BLaER1 treated with 17β-estradiol and CSF1 and Interleukin-3, amounts not matched to agents 10 nM and 100 nM (cell line): ENCODE results near the gene NOXA1.

ENCODE experiments used
- H3K27ac ChIP-seq, 11 experiments: shearing (Covaris generic); formaldehyde crosslinking; 2 replicates each; pipeline ENCODE4 v1.8.1; 2022
- H3K27me3 ChIP-seq, 11 experiments: shearing (Covaris generic); formaldehyde crosslinking; 2 replicates each; pipeline ENCODE4 v1.8.1; 2022
- H3K36me3 ChIP-seq, 11 experiments: shearing (Covaris generic); formaldehyde crosslinking; 2 replicates each; pipeline ENCODE4 v1.8.1; 2022
- H3K4me1 ChIP-seq, 10 experiments: shearing (Covaris generic); formaldehyde crosslinking; 2 replicates each; pipeline ENCODE4 v1.8.1; 2022
- H3K4me2 ChIP-seq, 11 experiments: shearing (Covaris generic); formaldehyde crosslinking; 2 replicates each; pipeline ENCODE4 v1.8.1; 2022
- H3K4me3 ChIP-seq, 10 experiments: shearing (Covaris generic); formaldehyde crosslinking; 2 replicates each; pipeline ENCODE4 v1.8.1; 2022
- H3K9ac ChIP-seq, 11 experiments: shearing (Covaris generic); formaldehyde crosslinking; 2 replicates each; pipeline ENCODE4 v1.8.1; 2022
- H3K9me3 ChIP-seq, 11 experiments: shearing (Covaris generic); formaldehyde crosslinking; replicated peaks in 1 of 11; 2 replicates each; pipeline ENCODE4 v1.8.1; 2022
- H4K20me1 ChIP-seq, 11 experiments: shearing (Covaris generic); formaldehyde crosslinking; 2 replicates each; pipeline ENCODE4 v1.8.1; 2022
- Cebpa-rat ChIP-seq, 11 experiments: shearing (Covaris generic); IDR thresholded peaks; 2 replicates each; pipeline ENCODE4 v1.8.1; 2022

NOXA1 gene

DNA sequence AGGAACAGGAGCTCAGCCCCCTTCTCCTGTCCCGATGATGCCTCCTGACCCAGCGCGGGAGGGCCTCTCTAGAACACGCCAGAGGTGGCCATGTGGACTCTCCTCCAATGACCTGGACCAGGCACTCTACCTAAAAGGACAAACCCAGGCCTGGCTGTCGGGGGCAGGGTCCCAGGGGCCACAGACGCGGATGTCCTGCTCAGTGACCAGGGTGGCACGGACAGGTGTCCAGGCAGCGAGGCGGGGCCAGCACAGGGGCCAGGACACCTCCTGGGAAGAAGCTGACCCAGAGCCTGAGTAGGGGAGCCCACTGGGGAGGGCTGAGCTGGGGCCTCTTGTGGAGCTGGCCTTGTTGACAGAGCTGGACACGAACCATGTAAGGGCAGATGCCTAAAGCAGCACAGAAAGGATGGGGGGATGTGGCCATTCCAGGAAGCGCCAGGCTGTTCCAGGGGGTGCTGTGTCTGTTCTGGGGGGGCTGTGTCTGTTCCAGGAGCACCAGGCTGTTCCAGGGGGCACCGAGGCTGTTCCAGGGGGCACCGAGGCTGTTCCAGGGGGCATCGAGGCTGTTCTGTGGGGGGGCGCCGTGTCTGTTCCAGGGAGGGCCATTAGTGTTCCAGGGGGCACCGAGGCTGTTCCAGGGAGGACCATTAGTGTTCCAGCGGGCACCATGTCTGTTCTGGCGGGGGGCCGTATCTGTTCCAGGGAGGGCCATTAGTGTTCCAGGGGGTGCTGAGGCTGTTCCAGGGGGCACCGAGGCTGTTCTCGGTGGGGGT is 30.8 kb upstream of the NOXA1 start:
- peaks cover 0 to 30% (median 7%) of the 10 kb centered on the region in 11 experiments; a peak in 7 of 22 replicates for H4K20me1 ChIP-seq
- H3K4me1 ChIP-seq, result peaks cover 77 to 94% (median 85%) of the 10 kb centered on the region in 10 experiments
- H3K9ac ChIP-seq, result peak overlapping the region in 9 of 11 experiments; percentile 19 to 82 (median 41); a peak in 12 of 22 replicates

DNA sequence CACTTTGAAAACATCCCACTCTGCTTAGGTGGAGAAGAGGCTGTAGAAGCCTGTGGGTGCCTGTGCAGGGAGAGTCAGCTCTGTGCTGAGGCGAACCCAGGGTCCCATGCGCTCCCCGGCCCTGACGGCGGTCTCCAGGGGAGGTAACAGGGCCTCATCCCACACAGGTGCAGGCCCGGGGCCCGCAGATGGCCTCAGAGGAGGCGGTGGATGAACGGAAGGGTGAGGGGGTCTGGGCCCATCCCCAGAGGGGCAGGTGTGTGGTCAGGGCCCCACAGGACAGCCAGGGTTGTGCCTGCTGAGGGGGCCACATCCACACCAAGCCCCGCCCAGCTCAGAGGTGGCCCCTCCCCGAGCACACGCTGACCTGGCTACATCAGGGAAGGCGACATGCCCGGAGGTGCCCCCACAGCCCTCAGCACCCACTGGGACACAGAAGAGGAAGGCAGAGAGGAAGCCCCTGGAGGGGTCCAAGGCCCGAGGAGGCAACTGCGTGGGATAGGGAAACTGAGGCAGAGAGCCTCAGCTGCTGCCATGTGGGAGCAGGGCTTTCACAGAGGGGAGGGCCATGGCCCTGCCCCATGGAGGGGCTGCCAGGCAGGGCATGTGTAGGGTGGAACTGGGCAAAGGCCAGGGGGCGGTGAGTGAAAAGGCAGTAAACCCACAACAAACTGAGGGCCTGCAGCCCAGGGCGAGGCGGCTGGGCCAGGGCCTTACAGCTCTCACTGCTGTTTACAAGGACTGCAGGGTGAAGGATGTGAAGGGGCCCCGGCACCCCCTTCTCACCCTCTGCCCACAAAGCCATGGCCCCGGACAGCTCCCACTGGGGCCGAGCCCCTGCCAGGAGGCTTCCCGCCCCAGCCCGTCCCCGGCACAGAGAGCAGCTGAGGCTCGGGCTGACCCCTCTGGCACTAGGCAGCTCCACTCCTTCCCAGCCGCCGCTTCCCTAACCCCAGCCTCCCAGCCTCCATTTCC is 29.7 kb upstream of the NOXA1 start:
- Histone ChIP-seq H3K36me3 (peaks cover 0 to 12% (median 4%) of the 10 kb centered on the region in 11 experiments; a peak in 6 of 22 replicates), H4K20me1 (peaks cover 0 to 30% (median 7%) of the 10 kb centered on the region in 11 experiments; a peak in 7 of 22 replicates), H3K27ac (peak overlapping the region in 7 of 11 experiments; percentile 0 to 56 (median 39); a peak in 10 of 22 replicates), H3K4me3 (peak overlapping the region in 1 of 10 experiments; percentile 14; a peak in 1 of 20 replicates), H3K4me2 (peak overlapping the region; percentile 43 to 99 (median 90)), H3K9me3 (peaks cover 17 to 23% (median 20%) of the 10 kb centered on the region in 11 experiments; a peak in 21 of 22 replicates), H3K4me1 (peaks cover 76 to 94% (median 84%) of the 10 kb centered on the region in 10 experiments), H3K27me3 (no peaks in the 10 kb centered on the region), H3K9ac (peak overlapping the region in 9 of 11 experiments; percentile 22 to 63 (median 42); a peak in 16 of 22 replicates)
- no peak for TF ChIP-seq Cebpa-rat (IDR thresholded peaks at IDR 0.05)

More for the DNA sequence above, 30.8 kb upstream of the NOXA1 start:
- Histone ChIP-seq H3K4me3 (peak overlapping the region in 1 of 10 experiments; percentile 9; a peak in 1 of 20 replicates), H3K36me3 (peaks cover 0 to 12% (median 4%) of the 10 kb centered on the region in 11 experiments; a peak in 6 of 22 replicates), H3K27ac (peak overlapping the region in 7 of 11 experiments; percentile 19 to 90 (median 76); a peak in 13 of 22 replicates), H3K9me3 (peaks cover 8 to 13% (median 10%) of the 10 kb centered on the region in 11 experiments; a peak in 20 of 22 replicates), H3K4me2 (peak overlapping the region; percentile 78 to 99 (median 92)), H3K27me3 (no peaks in the 10 kb centered on the region)
- TF ChIP-seq Cebpa-rat (IDR thresholded peaks at IDR 0.05), result no peak

GRCh38 chr9:137394866-137395665 is 28.1 kb upstream of the NOXA1 start:
- Histone ChIP-seq H3K36me3 (peaks cover 0 to 12% (median 4%) of the 10 kb centered on the region in 11 experiments; a peak in 6 of 22 replicates), H4K20me1 (peaks cover 0 to 30% (median 7%) of the 10 kb centered on the region in 11 experiments; a peak in 7 of 22 replicates), H3K27ac (peak overlapping the region in 9 of 11 experiments; percentile 26 to 56 (median 41); a peak in 12 of 22 replicates), H3K9ac (peak overlapping the region; percentile 2 to 64 (median 43); a peak in 17 of 22 replicates), H3K27me3 (no peaks in the 10 kb centered on the region), H3K4me3 (no peak overlapping the region), H3K9me3 (peaks cover 17 to 34% (median 31%) of the 10 kb centered on the region in 11 experiments; a peak in 21 of 22 replicates), H3K4me2 (peak overlapping the region; percentile 68 to 99 (median 85)), H3K4me1 (peaks cover 77 to 96% (median 86%) of the 10 kb centered on the region in 10 experiments)
- TF ChIP-seq Cebpa-rat (IDR thresholded peaks at IDR 0.05), result no peak

- no peak for TF ChIP-seq Cebpa-rat (IDR thresholded peaks at IDR 0.05)
- Histone ChIP-seq H3K9ac (no peak overlapping the region), H3K4me3 (no peak overlapping the region), H3K36me3 (peaks cover 0 to 12% (median 4%) of the 10 kb centered on the region in 11 experiments; a peak in 6 of 22 replicates), H3K4me2 (peak overlapping the region in 1 of 11 experiments; percentile 7; a peak in 4 of 22 replicates), H4K20me1 (peaks cover 0 to 30% (median 7%) of the 10 kb centered on the region in 11 experiments; a peak in 7 of 22 replicates), H3K9me3 (peaks cover 17 to 40% (median 32%) of the 10 kb centered on the region in 11 experiments), H3K27ac (no peak overlapping the region), H3K27me3 (no peaks in the 10 kb centered on the region), H3K4me1 (peaks cover 77 to 98% (median 86%) of the 10 kb centered on the region in 10 experiments)
These were observed 27.6 kb upstream of the NOXA1 start for GRCh38 chr9:137395666-137396010.

- peaks cover 19 to 46% (median 38%) of the 10 kb centered on the region in 11 experiments for H3K9me3 ChIP-seq
- TF ChIP-seq Cebpa-rat (IDR thresholded peaks at IDR 0.05), result no peak; a peak in 1 of 22 replicates
- no peaks in the 10 kb centered on the region for H3K27me3 ChIP-seq
- H3K9ac ChIP-seq, result no peak overlapping the region
- peaks cover 0 to 12% (median 4%) of the 10 kb centered on the region in 11 experiments; a peak in 8 of 22 replicates for H3K36me3 ChIP-seq
- H3K27ac ChIP-seq, result no peak overlapping the region
- peak overlapping the region in 4 of 11 experiments; percentile 2 to 86 (median 25); a peak in 3 of 22 replicates for H3K4me2 ChIP-seq
- no peak overlapping the region for H3K4me3 ChIP-seq
- peaks cover 72 to 94% (median 84%) of the 10 kb centered on the region in 10 experiments for H3K4me1 ChIP-seq
- peaks cover 0 to 25% (median 7%) of the 10 kb centered on the region in 11 experiments; a peak in 7 of 22 replicates for H4K20me1 ChIP-seq
These were observed 27.0 kb upstream of the NOXA1 start for GRCh38 chr9:137396227-137396626.

- H3K27ac ChIP-seq, result peak overlapping the region in 1 of 11 experiments; percentile 44; a peak in 2 of 22 replicates
- H4K20me1 ChIP-seq, result peaks cover 0 to 25% (median 7%) of the 10 kb centered on the region in 11 experiments; a peak in 7 of 22 replicates
- peaks cover 67 to 88% (median 79%) of the 10 kb centered on the region in 10 experiments for H3K4me1 ChIP-seq
- peak overlapping the region in 3 of 11 experiments; percentile 2 to 86 (median 43); a peak in 4 of 22 replicates for H3K4me2 ChIP-seq
- no peak overlapping the region for H3K4me3 ChIP-seq
- H3K36me3 ChIP-seq, result peaks cover 3 to 16% (median 10%) of the 10 kb centered on the region in 11 experiments; a peak in 15 of 22 replicates
- peaks cover 24 to 52% (median 44%) of the 10 kb centered on the region in 11 experiments for H3K9me3 ChIP-seq
- H3K9ac ChIP-seq, result no peak overlapping the region
- no peak for TF ChIP-seq Cebpa-rat (IDR thresholded peaks at IDR 0.05)
- no peaks in the 10 kb centered on the region for H3K27me3 ChIP-seq
These were observed 26.4 kb upstream of the NOXA1 start for GRCh38 chr9:137396634-137397367.
